ENCODE data around the gene MYH11. TPM values are rescaled to one million over a fixed set of nuclear protein-coding genes. Genes with fewer than 3 reads are reported as not detected.
A peak's percentile ranks its signal among the peaks of the same experiment; 100 is the strongest.

Gene MYH11
- total RNA-seq, 1 donor: under 0.01 TPM

DNA sequence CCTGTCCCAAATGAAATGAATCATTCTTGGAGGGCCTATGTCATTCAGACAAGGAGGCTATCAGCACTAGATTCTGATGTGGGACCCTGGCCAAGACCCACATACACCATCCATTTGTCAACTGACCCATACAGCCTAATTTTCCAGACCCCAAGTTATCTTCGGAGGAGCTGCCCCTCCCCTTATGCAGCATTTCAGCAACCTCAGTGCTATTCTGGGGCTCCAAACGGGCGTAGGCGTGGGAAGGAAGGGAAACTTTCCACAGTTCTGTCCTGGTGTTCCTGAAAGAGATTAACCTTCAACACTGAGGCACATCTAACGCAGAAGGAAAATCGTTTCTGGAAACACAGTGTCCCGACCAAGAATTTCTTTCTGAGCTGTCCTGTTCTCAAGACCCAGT, 86.7 kb downstream of the MYH11 start:
- no peak for DNase-seq (ENCODE audit: low read depth)
- TF ChIP-seq, protein P1, sequence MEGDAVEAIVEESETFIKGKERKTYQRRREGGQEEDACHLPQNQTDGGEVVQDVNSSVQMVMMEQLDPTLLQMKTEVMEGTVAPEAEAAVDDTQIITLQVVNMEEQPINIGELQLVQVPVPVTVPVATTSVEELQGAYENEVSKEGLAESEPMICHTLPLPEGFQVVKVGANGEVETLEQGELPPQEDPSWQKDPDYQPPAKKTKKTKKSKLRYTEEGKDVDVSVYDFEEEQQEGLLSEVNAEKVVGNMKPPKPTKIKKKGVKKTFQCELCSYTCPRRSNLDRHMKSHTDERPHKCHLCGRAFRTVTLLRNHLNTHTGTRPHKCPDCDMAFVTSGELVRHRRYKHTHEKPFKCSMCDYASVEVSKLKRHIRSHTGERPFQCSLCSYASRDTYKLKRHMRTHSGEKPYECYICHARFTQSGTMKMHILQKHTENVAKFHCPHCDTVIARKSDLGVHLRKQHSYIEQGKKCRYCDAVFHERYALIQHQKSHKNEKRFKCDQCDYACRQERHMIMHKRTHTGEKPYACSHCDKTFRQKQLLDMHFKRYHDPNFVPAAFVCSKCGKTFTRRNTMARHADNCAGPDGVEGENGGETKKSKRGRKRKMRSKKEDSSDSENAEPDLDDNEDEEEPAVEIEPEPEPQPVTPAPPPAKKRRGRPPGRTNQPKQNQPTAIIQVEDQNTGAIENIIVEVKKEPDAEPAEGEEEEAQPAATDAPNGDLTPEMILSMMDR (IDR thresholded peaks at IDR 0.05; ENCODE audit: insufficient read depth, low read depth, low read length): no peak
- H3K4me3 ChIP-seq (ENCODE audit: low read depth, low read length): no peak overlapping the region

DNA sequence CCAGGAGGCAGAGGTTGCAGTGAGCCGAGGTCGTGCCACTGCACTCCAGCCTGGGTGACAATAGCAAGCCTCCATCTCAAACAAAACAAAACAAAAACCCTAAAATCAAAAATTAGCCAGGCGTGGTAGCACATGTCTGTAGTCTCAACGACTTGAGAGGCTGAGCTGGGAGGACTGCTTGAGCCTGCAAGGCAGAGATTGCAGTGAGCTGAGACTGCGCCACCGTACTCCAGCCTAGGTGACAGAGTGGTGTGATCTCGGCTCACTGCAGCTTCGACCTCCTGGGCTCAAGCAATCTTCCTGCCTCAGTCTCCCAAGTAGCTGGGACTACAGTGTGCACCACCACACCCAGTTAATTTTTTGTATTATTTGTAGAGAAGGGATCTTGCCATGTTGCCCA, 87.6 kb downstream of the MYH11 start:
- TF ChIP-seq, protein P1 (IDR thresholded peaks at IDR 0.05; ENCODE audit: insufficient read depth, low read depth, low read length): no peak
- H3K4me3 ChIP-seq (ENCODE audit: low read depth, low read length): no peak overlapping the region
- no peak for DNase-seq (ENCODE audit: low read depth)

DNA sequence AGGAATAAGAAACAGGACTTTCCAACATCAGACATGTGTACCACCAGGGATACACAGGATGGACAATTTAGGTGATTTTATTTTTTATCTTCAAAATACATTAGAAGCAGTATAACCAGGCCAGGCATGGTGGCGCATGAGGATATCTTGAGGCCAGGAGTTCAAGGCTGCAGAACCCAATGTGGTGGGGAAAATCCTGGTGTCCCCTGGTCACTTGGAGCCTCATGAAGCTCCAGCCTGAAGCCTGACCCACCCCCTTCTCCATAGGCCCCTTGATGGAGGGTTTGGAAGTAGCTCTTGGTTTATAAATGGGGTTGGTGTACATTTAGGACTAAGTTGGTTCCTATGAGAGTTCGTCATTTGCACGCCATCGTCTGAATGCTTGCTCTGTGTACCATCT, 88.6 kb downstream of the MYH11 start:
- TF ChIP-seq, protein P1 (IDR thresholded peaks at IDR 0.05; ENCODE audit: insufficient read depth, low read depth, low read length): no peak
- no peak for DNase-seq (ENCODE audit: low read depth)
- no peak overlapping the region for H3K4me3 ChIP-seq (ENCODE audit: low read depth, low read length)

DNA sequence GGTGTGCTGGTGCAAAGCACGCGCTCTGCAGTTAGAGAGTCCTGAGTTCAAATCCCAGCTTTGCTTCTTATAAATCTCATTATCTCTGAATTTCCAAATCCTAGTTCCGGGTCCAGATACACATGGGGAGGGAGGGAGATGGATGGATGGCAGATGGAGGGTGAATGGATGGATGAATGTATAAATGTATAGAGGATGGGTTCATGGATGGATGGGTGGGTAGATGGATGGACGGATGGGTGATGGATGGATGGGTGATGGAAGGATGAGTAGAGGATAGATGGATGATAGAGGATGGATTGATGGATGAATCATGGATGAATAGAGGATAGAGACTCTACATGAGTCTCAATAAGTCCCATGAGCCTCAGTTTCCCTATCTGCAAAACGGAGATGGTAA, 89.9 kb downstream of the MYH11 start:
- DNase-seq (ENCODE audit: low read depth): no peak
- H3K4me3 ChIP-seq (ENCODE audit: low read depth, low read length): no peak overlapping the region
- TF ChIP-seq, protein P1 (IDR thresholded peaks at IDR 0.05; ENCODE audit: insufficient read depth, low read depth, low read length): no peak

DNA sequence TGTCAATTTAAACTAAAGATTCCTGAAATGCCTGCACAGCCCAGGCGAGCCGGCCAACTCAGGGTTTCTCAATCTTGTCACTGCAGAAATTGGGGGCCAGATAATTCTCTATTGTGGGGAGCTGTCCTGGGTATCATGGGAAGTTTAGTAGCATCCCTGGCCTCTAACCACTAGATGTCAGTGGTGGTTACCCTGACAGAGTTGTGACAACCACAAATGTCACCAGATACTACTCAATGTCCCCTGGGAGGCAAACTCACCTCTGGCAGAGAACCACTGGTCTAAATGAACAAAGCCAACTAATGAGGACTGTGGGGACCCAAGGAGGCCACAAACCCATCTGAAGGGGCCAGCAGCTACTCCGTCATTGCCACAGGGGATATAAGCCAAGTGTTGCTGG, 90.9 kb downstream of the MYH11 start:
- H3K4me3 ChIP-seq (ENCODE audit: low read depth, low read length): no peak overlapping the region
- TF ChIP-seq, protein P1 (IDR thresholded peaks at IDR 0.05; ENCODE audit: insufficient read depth, low read depth, low read length): peak; percentile 76
- DNase-seq (ENCODE audit: low read depth): peak; percentile 35

DNA sequence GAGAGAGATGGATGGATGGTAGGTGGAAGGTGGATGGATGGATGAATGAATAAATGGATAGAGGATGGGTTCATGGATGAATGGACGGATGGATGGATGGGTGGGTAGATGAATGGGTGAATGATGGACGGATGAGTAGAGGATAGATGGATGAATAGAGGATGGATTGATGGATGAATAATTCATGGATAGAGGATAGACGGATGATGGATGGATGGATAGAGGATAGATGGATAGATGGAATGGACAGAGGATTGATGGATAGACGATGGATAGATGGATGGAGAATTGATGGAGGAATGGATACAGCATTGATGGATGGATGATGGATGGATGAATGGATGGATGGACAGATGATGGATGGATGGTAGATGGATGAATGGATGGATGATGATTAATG, 91.7 kb downstream of the MYH11 start:
- TF ChIP-seq, protein P1 (IDR thresholded peaks at IDR 0.05; ENCODE audit: insufficient read depth, low read depth, low read length): no peak
- H3K4me3 ChIP-seq (ENCODE audit: low read depth, low read length): no peak overlapping the region
- DNase-seq (ENCODE audit: low read depth): no peak

DNA sequence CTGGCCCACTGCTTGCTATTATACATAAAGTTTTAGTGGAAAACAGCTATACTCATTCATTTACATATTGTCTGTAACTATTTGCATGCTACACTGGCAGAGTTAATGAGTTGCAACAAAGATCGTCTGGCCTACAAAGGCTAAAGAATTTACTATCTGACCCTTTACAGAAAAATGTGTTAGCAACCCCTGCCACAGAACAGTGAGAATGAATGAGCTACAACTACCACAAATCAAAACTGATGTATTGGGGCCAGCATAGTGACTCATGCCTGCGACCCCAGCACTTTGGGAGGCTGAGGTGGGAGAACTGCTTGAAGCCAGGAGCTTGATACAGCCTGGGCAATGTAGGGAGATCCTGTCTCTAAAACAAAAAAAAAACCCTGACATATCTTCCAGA, 92.7 kb downstream of the MYH11 start:
- TF ChIP-seq, protein P1 (IDR thresholded peaks at IDR 0.05; ENCODE audit: insufficient read depth, low read depth, low read length): no peak
- H3K4me3 ChIP-seq (ENCODE audit: low read depth, low read length): no peak overlapping the region
- DNase-seq (ENCODE audit: low read depth): no peak
